GM12878 (cell line): ENCODE measurements around the gene SOX18. TPM values are rescaled to one million over a fixed set of nuclear protein-coding genes. Genes with fewer than 3 reads are reported as not detected.

Experiments
- ATAC-seq: fragments of 200-7000 bp; cut with Tn5 transposase; 3 replicates; pipeline ENCODE4 v1.9.1; 2020; ENCODE audit warnings: mild to moderate bottlenecking, moderate library complexity
- BruUV-seq: library from RNA; stranded (reverse); fragments of 400-500 nt; replicated peaks from 2 replicates; lab custom pipeline; 2021; lab: Mats Ljungman, UMichigan
- CTCF ChIA-PET: fragments of 300-600 bp; sonication (Branson Sonifier 250); formaldehyde crosslinking; extraction: SDS; loops from one replicate; lab custom pipeline; 2021; ENCODE audit warnings: inconsistent platforms; lab: Yijun Ruan, JAX
- POLR2A ChIA-PET: fragments of 350-600 bp; formaldehyde crosslinking; extraction: SDS; loops from one replicate; lab custom pipeline; 2021; ENCODE audit warnings: inconsistent platforms; lab: Charles Lee
- RAD21 ChIA-PET: fragments of 300-600 bp; sonication (Branson Sonifier 250); formaldehyde crosslinking; loops from one replicate; lab custom pipeline; 2023; ENCODE audit warnings: antibody characterized with exemption; ENCODE audit not compliant: unreplicated experiment; lab: Charles Lee
- SMC1A ChIA-PET: fragments of 300-600 bp; sonication (Branson Sonifier 250); formaldehyde crosslinking; loops from one replicate; lab custom pipeline; 2023; ENCODE audit not compliant: unreplicated experiment, uncharacterized antibody; lab: Charles Lee
- DNase-seq: peaks from one replicate; pipeline ENCODE4 v3.0.0-alpha.2; 2011; ENCODE audit warnings: low read depth, low spot score
- FAIRE-seq: peaks from 3 replicates; lab custom pipeline; 2011; peaks lifted over from hg19 to GRCh38; lab: Jason Lieb, UNC
- H2AFZ ChIP-seq: 2 replicates; pipeline ENCODE4 v1.6.0; 2011; ENCODE audit warnings: low read depth, low read length, control low read depth; ENCODE audit not compliant: control insufficient read depth
- H3K27ac ChIP-seq: 2 replicates; pipeline ENCODE4 v1.5.1; 2011; ENCODE audit warnings: control low read depth; ENCODE audit not compliant: control insufficient read depth, insufficient read depth
- H3K27me3 ChIP-seq, 2 experiments: replicated peaks in 1 of 2; 2 replicates each; pipeline versions ENCODE4 v1.6.0 to v1.6.1; 2011; ENCODE audit warnings: low read length in 1 of 2; ENCODE audit not compliant: control insufficient read depth in 2 of 2, insufficient read depth in 2 of 2
- H3K36me3 ChIP-seq, 2 experiments: 2 replicates each; pipeline ENCODE4 v1.5.1; 2011; ENCODE audit warnings: low read length in 1 of 2; ENCODE audit not compliant: control insufficient read depth in 2 of 2, insufficient read depth in 2 of 2
- H3K4me1 ChIP-seq: 2 replicates; pipeline ENCODE4 v1.6.1; 2011; ENCODE audit warnings: mild to moderate bottlenecking, low read length, moderate library complexity, mixed read lengths; ENCODE audit not compliant: control insufficient read depth, insufficient read depth
- H3K4me2 ChIP-seq: 2 replicates; pipeline ENCODE4 v1.6.0; 2011; ENCODE audit warnings: control low read depth; ENCODE audit not compliant: control insufficient read depth, insufficient read depth
- H3K4me3 ChIP-seq: fragments of 200-600 bp; sonication (generic); 2 replicates; pipeline ENCODE4 v1.5.1; 2016
- H3K79me2 ChIP-seq: 2 replicates; pipeline ENCODE4 v1.6.0; 2011; ENCODE audit warnings: low read length; ENCODE audit not compliant: control insufficient read depth, insufficient read depth
- H3K9ac ChIP-seq: 2 replicates; pipeline ENCODE4 v1.8.0; 2011; ENCODE audit warnings: low read length, control low read depth, mixed read lengths; ENCODE audit not compliant: control insufficient read depth, insufficient read depth
- H3K9me3 ChIP-seq: replicated peaks from 3 replicates; pipeline ENCODE4 v1.5.1; 2011; ENCODE audit warnings: mild to moderate bottlenecking, low read length; ENCODE audit not compliant: control insufficient read depth, insufficient read depth
- H4K20me1 ChIP-seq: 2 replicates; pipeline ENCODE4 v1.6.0; 2011; ENCODE audit not compliant: control insufficient read depth, insufficient read depth
- ASH2L ChIP-seq: fragments of 300-600, 200-600 bp; sonication (generic); IDR thresholded peaks from 2 replicates; pipeline ENCODE4 v1.6.1; 2017; ENCODE audit warnings: low read depth, mild to moderate bottlenecking, borderline replicate concordance
- ATF2 ChIP-seq: IDR thresholded peaks from 2 replicates; pipeline ENCODE4 v1.6.1; 2012; ENCODE audit warnings: low read length, inconsistent platforms
- BCL3 ChIP-seq: IDR thresholded peaks from 2 replicates; pipeline ENCODE4 v1.6.1; 2011; ENCODE audit warnings: borderline replicate concordance, low read depth, mild to moderate bottlenecking, moderate library complexity, low read length; ENCODE audit not compliant: insufficient read depth, poor library complexity, severe bottlenecking
- BHLHE40 ChIP-seq, 2 experiments: fragments of 450-650 bp in 1 of 2; IDR thresholded peaks; 2 replicates each; pipeline ENCODE4 v1.6.1; 2011 to 2017; ENCODE audit warnings: low read depth in 2 of 2, borderline replicate concordance in 1 of 2, improper control_type of control experiment in 1 of 2, low read length in 1 of 2, mild to moderate bottlenecking in 1 of 2
- CBFB ChIP-seq: IDR thresholded peaks from 2 replicates; pipeline ENCODE4 v1.6.1; 2016; ENCODE audit warnings: antibody characterized with exemption, low read depth
- CBX3 ChIP-seq: fragments of 200-600 bp; sonication (generic); IDR thresholded peaks from 2 replicates; pipeline ENCODE4 v1.6.1; 2016; ENCODE audit warnings: low read depth, borderline replicate concordance
- CHD2 ChIP-seq: IDR thresholded peaks from 2 replicates; pipeline ENCODE4 v1.6.1; 2011; ENCODE audit warnings: low read depth, low read length, improper control_type of control experiment, borderline replicate concordance
- MEF2B ChIP-seq: fragments of 450-650 bp; IDR thresholded peaks from 2 replicates; pipeline ENCODE4 v1.6.1; 2018; ENCODE audit warnings: mild to moderate bottlenecking, moderate library complexity; ENCODE audit not compliant: partially characterized antibody, poor library complexity, severe bottlenecking
- MXI1 ChIP-seq: fragments of 150-350 bp; IDR thresholded peaks from 2 replicates; pipeline ENCODE4 v1.6.1; 2011; ENCODE audit warnings: low read depth, mild to moderate bottlenecking, inconsistent platforms, low read length, improper control_type of control experiment
- PAX5 ChIP-seq: IDR thresholded peaks from 2 replicates; pipeline ENCODE4 v1.6.1; 2011; ENCODE audit warnings: low read depth, low read length, borderline replicate concordance
- RB1 ChIP-seq: fragments of 450-650 bp; formaldehyde crosslinking; IDR thresholded peaks from 2 replicates; pipeline ENCODE4 v1.6.1; 2017; ENCODE audit warnings: mild to moderate bottlenecking, borderline replicate concordance
- SMARCA5 ChIP-seq: fragments of 450-650 bp; IDR thresholded peaks from 2 replicates; pipeline ENCODE4 v1.6.1; 2017; ENCODE audit warnings: mild to moderate bottlenecking
- SRF ChIP-seq, 2 experiments: IDR thresholded peaks; 2 replicates each; pipeline ENCODE4 v1.6.1; 2011; ENCODE audit warnings: low read depth in 2 of 2, low read length in 2 of 2, mild to moderate bottlenecking in 1 of 2, moderate library complexity in 1 of 2
- TAF1 ChIP-seq: IDR thresholded peaks from 2 replicates; pipeline ENCODE4 v1.6.1; 2011; ENCODE audit warnings: mild to moderate bottlenecking, low read depth, low read length, borderline replicate concordance
- ZBED1 ChIP-seq: IDR thresholded peaks from 2 replicates; pipeline ENCODE4 v1.6.1; 2016; ENCODE audit warnings: borderline replicate concordance
- WGBS: methylation state at CpG from one replicate; pipeline ENCODE4 v1.1.6; 2016; ENCODE audit warnings: low lambda C conversion rate; ENCODE audit not compliant: insufficient replicate concordance, insufficient coverage; ENCODE audit errors: missing lambda C conversion rate; 5-methylcytosine and 5-hydroxymethylcytosine counted together
- in situ Hi-C: fragments of 300-500 bp; cut with MboI; formaldehyde crosslinking; loops from 9 replicates; pipeline ENCODE4 v1.14.3; 2018; ENCODE audit warnings: mixed read lengths
- intact Hi-C: fragments of 100-400 bp; cut with micrococcal nuclease; formaldehyde crosslinking; loops from one replicate; pipeline ENCODE4 v1.14.2; 2022; ENCODE audit not compliant: unreplicated experiment
- polyA plus RNA-seq, 11 experiments: library from polyadenylated mRNA; depleted of rRNA in 4 of 11; unstranded in 6 of 11; stranded (reverse) in 5 of 11; fragments of >200 nt; fragmentation: Nextera tagmentation in 4 of 11; fragmentation: Illumina TruSeq in 1 of 11; extraction: Ambion mirVana in 4 of 11; extraction: Trizol in 1 of 11; gene quantifications; 1 replicate in 1 of 11; 2 replicates in 10 of 11; pipeline versions ENCODE4 v1.2.1 to v1.2.3, GENCODE V29; 2011 to 2016; ENCODE audit warnings: inconsistent platforms in 2 of 11, missing spikeins in 2 of 11, low read depth in 1 of 11
- total RNA-seq, 4 experiments: library from RNA; depleted of rRNA in 3 of 4; stranded (reverse); fragments of >200 nt in 3 of 4; fragmentation: Illumina TruSeq in 1 of 4; extraction: Trizol in 1 of 4; gene quantifications; 2 replicates each; pipeline versions ENCODE4 v1.2.1 to v1.2.3, GENCODE V29; 2013 to 2021

SOX18 gene
- total and polyA plus RNA-seq, 10 of the 15 experiments (the other 5 are each of a cell fraction or from before 2014, with no cell fraction given): 0.05 to 5.6 (median 0.28) TPM; not detected in 3

GRCh38 chr20:64067733-64068307 lies 18.4 kb upstream of the SOX18 start:
- RAD21 ChIA-PET: no interaction called here
- TF ChIP-seq ASH2L (no peak), CBX3 (no peak), ZBED1 (no peak), TAF1 (no peak), ATF2 (no peak), SRF (IDR thresholded peaks at IDR 0.05; ENCODE audit: low read depth in 2 of 2, low read length in 2 of 2) (no peak), SMARCA5 (no peak), CBFB (no peak), MXI1 (no peak), CHD2 (no peak), RB1 (no peak), MEF2B (no peak), PAX5 (no peak), BCL3 (no peak), BHLHE40 (IDR thresholded peaks at IDR 0.05; ENCODE audit: borderline replicate concordance in 1 of 2, low read depth in 2 of 2, low read length in 1 of 2) (no peak)
- in situ Hi-C loops: no loop called here

More at GRCh38 chr20:64067733-64068307, 18.4 kb upstream of the SOX18 start:
- ChIA-PET CTCF (interaction anchor here (2.3 to 2.4 kb wide), 2 partner anchors 10 to 13 kb away, joined by 10 to 19 read pairs; partner anchors contain the start of genes OPRL1 and RGS19), SMC1A (no interaction called here), POLR2A (no interaction called here)
- no peak for FAIRE-seq
- no peaks in the 10 kb centered on the region for H3K9me3 ChIP-seq
- no peak for DNase-seq
- intact Hi-C loops: no loop called here
- BruUV-seq: no TSS peak
- H3K27ac ChIP-seq: no peak overlapping the region
- no peaks in the 10 kb centered on the region for H4K20me1 ChIP-seq
- no peak overlapping the region for H3K4me3 ChIP-seq
- H3K79me2 ChIP-seq: no peaks in the 10 kb centered on the region
- peaks cover 26% of the 10 kb centered on the region for H3K4me1 ChIP-seq
- H3K36me3 ChIP-seq: peaks cover 3 to 5% of the 10 kb centered on the region in 2 experiments; a peak in 3 of 4 replicates
- no peak overlapping the region for H2AFZ ChIP-seq
- H3K9ac ChIP-seq: no peak overlapping the region
- ATAC-seq: no peak
- 35% methylated on average over 12 of the region's 12 CpGs for whole genome bisulfite sequencing
- no peak overlapping the region for H3K4me2 ChIP-seq
- no peaks in the 10 kb centered on the region for H3K27me3 ChIP-seq
